Measurements from ENCODE around the gene NHERF2.

- TF ChIP-seq EZH2phosphoT487 (IDR thresholded peaks at IDR 0.05; ENCODE audit: unreplicated experiment) (no peak), CTCF (conservative IDR thresholded peaks at IDR 0.05; ENCODE audit: low read depth in 2 of 2) (no peak), EZH2 (IDR thresholded peaks at IDR 0.05; ENCODE audit: low read depth, unreplicated experiment) (no peak), ZNF331 (CRISPR knock-in tag; IDR thresholded peaks at IDR 0.05; ENCODE audit: low read depth) (no peak), CREB1 (CRISPR knock-in tag; IDR thresholded peaks at IDR 0.05; ENCODE audit: low read depth) (no peak), POLR2AphosphoS5 (IDR thresholded peaks at IDR 0.05; ENCODE audit: low read depth) (no peak), JUNB (IDR thresholded peaks at IDR 0.05; ENCODE audit: unreplicated experiment) (no peak), ZNF114 (CRISPR knock-in tag; IDR thresholded peaks at IDR 0.05) (no peak), STAT1 (IDR thresholded peaks at IDR 0.05; ENCODE audit: unreplicated experiment) (no peak), NANOG (IDR thresholded peaks at IDR 0.05; ENCODE audit: borderline replicate concordance) (no peak)
- TF ChIP-seq, protein P1, sequence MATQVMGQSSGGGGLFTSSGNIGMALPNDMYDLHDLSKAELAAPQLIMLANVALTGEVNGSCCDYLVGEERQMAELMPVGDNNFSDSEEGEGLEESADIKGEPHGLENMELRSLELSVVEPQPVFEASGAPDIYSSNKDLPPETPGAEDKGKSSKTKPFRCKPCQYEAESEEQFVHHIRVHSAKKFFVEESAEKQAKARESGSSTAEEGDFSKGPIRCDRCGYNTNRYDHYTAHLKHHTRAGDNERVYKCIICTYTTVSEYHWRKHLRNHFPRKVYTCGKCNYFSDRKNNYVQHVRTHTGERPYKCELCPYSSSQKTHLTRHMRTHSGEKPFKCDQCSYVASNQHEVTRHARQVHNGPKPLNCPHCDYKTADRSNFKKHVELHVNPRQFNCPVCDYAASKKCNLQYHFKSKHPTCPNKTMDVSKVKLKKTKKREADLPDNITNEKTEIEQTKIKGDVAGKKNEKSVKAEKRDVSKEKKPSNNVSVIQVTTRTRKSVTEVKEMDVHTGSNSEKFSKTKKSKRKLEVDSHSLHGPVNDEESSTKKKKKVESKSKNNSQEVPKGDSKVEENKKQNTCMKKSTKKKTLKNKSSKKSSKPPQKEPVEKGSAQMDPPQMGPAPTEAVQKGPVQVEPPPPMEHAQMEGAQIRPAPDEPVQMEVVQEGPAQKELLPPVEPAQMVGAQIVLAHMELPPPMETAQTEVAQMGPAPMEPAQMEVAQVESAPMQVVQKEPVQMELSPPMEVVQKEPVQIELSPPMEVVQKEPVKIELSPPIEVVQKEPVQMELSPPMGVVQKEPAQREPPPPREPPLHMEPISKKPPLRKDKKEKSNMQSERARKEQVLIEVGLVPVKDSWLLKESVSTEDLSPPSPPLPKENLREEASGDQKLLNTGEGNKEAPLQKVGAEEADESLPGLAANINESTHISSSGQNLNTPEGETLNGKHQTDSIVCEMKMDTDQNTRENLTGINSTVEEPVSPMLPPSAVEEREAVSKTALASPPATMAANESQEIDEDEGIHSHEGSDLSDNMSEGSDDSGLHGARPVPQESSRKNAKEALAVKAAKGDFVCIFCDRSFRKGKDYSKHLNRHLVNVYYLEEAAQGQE (IDR thresholded peaks at IDR 0.05; ENCODE audit: unreplicated experiment): no peak
- TF ChIP-seq, protein P2, sequence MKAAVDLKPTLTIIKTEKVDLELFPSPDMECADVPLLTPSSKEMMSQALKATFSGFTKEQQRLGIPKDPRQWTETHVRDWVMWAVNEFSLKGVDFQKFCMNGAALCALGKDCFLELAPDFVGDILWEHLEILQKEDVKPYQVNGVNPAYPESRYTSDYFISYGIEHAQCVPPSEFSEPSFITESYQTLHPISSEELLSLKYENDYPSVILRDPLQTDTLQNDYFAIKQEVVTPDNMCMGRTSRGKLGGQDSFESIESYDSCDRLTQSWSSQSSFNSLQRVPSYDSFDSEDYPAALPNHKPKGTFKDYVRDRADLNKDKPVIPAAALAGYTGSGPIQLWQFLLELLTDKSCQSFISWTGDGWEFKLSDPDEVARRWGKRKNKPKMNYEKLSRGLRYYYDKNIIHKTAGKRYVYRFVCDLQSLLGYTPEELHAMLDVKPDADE (IDR thresholded peaks at IDR 0.05): no peak
Observed at GRCh38 chr16:1977875-1978268, 48.8 kb upstream of the NHERF2 start.
